Measurements from ENCODE around the gene TLL1. TPM values are rescaled to one million over a fixed set of nuclear protein-coding genes. Genes with fewer than 3 reads are reported as not detected.

TLL1 gene
- total RNA-seq, 6 experiments from 2014 or later: 0.12 to 0.92 (median 0.32) TPM; not detected in 2

- peak overlapping the region; percentile 4; the same call in 1 of the 2 replicates for H3K27ac Mint-ChIP-seq
- H3K9me3 Mint-ChIP-seq: no peaks in the 10 kb centered on the region; the same call in 1 of the 2 replicates
- DNase-seq: no peak
- TF ChIP-seq CTCF (IDR thresholded peaks at IDR 0.05): no peak
- no peaks in the 10 kb centered on the region; the same call in 1 of the 2 replicates for H3K36me3 Mint-ChIP-seq (ENCODE audit: low read depth)
- H3K27me3 Mint-ChIP-seq (ENCODE audit: insufficient read depth): peaks cover 6% of the 10 kb centered on the region
- peak overlapping the region; percentile 21; the same call in 1 of the 2 replicates for H3K4me3 Mint-ChIP-seq
- peaks cover 50% of the 10 kb centered on the region for H3K4me1 Mint-ChIP-seq (ENCODE audit: low read depth)
Observed at GRCh38 chr4:166146806-166147540, 273.9 kb downstream of the TLL1 start.

Data from HFFc6 (cell line).